NCI-H1417 (cell line): ENCODE results near the gene DDR2.
"Not testable (repeated sequence)": the region's sequence is repeated elsewhere in the genome, so short reads cannot be mapped to it uniquely, and the experiment has no call there.

Experiments used
- DNase-seq, 3 experiments: peaks; one replicate each; lab custom pipeline; 2025; lab: John Stamatoyannopoulos, UW

Gene DDR2

DNA sequence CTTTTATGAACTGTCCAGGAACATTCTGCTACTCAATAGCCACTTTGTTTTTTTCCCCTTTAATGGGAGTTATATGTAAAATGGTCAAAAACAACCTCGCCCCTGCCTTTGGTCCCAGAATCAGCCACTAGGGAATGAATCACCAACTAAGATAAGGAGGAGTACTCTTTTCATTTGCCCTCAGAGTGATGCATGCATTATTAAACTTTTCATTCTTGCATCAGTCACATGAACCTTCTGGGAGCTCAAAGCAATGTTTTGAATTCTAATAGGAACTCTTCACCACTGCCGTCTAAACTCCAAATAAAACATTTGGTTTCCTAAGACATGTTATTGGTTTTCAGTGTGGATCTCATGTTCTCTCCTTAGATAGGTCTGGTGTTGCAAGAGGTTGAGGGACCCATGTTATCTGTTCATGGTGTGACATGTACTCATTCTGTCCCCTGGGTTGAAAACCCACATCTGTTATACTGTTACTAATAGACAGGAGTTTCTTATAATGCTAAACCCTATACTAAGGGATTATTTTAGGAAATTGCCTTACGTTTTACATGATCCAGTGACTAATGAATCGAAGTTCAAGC is 140.4 kb downstream of the DDR2 start:
- no peak for DNase-seq

DNA sequence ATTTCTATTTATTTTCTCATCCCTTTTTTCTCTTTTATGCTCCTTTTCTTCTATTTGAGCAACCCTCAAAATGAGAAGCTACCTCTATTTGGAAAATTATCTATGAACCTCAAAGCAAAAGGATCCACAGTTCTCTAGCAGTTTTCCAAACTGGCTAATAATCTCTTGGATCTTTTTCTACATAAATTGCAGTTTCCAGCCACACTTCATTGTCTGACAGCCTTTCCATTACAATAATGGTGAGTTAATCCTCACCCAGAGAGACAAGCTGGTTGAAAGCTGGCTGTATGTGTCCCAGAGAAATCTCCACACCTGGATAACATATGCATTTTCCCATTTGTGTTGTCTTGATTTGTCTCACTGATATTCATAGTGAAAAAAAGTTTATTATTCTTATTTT is 141.7 kb downstream of the DDR2 start:
- no peak for DNase-seq

DNA sequence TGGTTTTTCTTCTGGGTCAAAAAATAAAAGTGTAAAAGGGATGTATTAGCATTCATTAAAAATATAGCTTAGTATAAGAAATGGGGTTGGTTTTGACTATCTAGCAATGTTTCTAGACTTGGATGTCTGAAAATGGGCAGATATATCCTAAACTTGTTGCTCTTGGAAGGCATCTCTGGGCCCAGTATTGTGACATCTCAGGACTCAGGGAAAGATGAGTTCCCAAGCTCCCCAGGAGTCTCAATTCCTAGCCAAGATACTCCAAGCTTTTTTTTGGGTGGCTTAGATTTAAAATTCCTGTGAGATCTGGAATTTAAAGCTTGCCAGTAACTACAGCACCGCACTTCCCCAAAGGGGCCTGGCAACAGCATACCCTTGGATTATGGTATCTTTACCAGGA is 146.8 kb downstream of the DDR2 start:
- DNase-seq: no peak

DNA sequence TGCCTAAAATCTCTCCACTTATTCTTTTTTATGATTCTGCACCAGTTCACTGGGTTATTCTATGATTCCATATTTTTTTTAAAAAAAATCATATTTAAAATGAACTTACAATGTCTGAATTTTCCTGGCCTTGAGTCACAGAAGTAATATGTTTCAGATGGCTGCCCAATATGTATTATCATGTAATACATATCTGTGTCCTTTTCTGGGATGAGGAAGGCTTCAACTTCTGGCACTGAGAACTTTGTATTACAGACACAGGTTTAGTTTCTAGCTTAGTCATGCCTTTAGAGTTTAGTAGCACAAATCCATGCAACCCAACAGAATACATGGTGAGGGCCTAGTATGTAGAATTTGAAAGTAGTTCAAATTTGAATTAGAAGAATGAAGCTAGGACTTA is 150.4 kb downstream of the DDR2 start:
- DNase-seq: no peak

DNA sequence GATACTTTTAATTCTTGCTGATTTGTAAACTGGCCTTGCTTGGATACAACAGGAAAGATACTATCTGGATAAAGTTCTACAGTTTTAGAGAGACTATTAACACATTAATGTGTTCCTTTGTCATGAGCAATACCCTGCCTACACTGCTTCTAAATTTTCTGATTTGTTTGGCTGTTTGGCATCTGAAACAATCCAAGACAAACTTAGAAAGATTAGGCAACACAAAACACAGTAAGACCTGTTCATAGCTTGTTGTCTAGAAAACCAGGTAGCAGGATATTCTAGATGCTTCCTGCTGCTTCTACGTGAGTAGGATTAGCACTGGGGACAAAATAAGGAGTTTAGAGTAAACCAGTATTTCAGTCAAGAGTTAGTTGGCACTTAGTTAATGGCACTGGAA is 152.7 kb downstream of the DDR2 start:
- peak in 1 of 3 experiments; percentile 28 for DNase-seq

DNA sequence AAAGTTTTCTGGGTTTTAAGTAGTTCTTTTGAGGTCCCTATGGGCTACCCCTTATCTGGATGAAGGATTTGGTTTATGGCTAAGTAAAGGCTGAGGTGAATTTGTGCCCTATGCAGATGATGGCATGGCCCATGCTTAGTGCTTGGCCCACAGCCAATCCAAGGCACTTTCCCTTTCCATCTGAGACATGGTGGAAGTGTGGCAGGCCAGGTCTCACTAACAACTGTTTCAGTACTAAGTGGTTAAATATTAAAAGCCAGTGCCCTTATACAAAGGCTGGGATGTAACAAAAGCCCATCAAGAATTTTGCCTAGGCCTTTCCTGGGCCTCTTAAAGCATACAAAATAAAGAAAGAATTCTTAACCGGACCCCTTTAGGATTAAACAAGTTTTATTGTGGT is 156.5 kb downstream of the DDR2 start:
- not testable (repeated sequence) for DNase-seq

DNA sequence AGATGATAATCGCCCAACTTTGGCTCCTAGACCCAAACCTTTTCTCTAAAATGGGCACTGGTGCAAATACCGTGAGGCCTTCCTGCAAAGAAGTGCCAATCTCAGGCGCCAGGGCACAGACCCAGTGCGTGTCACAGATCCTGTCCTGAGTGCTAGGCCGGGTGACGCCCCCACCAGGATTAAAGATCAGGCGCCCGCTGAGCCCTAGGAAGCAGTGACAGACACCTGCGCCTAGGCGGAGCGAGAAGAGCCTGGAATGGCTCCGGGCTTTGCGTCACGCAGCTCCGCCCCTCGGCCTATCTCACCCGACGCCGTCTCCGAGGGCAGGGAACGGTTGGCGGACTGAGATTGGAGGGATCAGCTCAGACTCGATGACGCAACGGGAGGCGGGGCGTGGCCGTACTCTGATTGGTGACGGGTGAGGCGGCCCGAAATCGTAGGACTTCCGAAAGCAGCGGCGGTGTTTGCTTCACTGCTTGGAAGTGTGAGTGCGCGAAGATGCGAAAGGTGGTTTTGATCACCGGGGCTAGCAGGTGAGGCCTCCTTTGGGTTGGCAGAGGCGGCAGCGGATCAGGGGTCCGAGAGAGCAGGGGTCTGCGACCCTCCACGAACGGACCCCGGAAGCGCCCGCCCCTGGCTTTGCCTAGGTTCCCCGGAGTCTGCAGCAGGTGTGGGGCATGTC is 158.2 kb downstream of the DDR2 start, which contains the start of gene HSD17B7:
HSD17B7 (plus strand) TSS at position 400 of the 682 bp plus-strand sequence; CDS start at position 499, 99 bp downstream.
- DNase-seq: peak; percentile 86 to 92 (median 88)

DNA sequence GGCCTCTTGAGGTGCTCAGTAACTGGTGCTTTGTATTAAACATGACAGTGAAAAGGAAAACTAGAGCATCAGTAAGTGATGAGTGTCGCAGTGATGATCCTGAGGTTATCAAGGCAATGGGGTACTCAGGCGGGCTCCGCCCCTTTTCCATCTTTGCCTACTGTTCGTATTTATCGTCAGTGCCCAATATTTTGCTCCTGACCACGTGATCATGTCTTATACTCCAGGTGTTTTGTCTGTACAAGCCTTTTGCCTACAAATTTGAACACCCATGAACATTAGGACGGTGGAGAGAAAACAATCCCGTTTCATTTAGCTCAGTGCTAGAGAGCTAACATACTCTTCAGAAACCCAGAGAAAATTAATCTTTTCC is 158.7 kb downstream of the DDR2 start:
- DNase-seq: peak; percentile 37 to 64 (median 63)

DNA sequence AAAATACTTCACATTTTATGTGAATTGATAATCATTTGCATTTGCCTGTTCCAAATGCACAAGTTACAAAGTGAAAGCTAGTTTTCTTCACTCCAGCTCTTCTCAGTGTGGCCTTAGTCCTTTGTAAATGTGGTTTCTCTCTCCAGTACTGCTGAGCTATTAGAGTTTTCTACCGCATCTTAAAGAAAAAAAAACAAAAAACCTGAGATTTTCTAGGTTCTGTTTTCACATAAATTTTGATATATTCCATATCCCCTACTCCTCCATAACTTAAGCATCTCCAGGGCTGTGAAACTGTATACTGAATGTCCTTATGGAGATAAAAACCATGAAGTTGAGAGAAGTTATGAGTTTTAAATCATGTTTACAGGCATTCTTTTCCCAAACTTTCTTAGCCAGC is 162.0 kb downstream of the DDR2 start:
- DNase-seq: not testable (repeated sequence)

DNA sequence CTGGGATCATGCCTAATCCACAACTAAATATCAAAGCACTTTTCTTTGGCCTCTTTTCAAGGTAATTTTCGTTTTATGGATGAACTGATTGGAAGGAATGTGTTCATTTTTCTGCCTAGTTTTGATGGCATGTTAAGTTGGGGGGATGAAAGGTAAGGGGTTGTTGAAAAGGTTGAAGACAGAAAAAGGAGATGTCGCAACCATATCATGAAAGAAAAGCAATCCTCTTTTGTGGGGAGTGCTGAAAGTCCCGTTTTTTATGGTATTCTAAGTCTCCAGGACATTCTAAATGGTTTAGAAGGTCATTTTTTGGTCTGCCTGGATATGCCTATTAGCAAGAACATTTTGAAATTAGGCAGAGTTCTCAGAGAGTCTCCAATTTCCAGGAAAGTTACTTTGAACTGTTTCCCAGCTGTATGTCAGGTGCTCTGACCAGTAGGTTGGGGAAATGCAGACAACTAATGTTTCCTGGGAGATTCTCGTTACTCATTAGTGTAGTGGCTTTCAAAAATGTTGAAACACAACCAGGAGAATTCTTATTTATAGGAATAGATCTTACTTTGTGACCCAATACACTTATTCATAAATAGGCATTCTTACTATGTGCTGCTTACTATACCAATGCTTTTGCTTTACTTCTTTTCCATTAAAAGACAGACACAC is 164.5 kb downstream of the DDR2 start:
- DNase-seq: not testable (repeated sequence)

DNA sequence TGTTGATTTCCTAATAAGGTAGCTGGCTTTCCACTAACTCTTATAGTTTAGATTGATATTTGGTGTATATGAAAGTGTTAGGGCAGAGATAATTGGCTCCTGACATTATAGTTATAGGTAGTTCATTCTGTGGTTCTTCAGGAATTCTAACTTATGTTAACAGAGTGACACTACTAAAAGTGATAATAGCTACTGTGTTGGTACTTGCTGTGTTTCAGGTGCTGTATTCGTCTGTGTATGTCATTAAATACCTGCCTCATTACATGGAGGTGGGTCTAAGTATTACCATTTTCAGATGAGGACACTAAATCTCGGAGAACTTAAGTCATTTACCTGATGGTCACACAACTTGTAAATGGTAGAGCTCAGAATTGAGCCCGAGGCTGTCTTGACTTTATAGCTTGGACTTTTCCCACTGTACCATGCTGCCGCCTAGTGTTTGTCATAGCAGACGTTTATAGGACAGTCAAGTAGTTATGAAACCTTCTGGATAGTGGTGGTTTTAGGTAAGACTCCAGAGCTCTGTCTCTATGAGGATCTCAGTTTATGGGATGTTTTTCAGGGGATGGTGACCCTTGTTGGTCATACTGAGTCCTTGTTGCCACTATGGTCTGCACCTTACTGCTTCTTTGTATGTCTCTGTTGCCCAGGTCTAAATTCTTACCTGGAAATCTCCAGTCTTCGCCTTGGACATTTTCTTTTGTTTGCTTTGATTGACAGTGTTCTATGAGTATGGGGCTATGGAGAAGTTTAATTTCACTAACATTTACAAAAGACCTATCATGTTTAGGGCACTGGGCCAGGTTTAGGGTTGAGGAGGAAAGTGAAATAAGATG is 167.9 kb downstream of the DDR2 start:
- peak; percentile 14 to 76 (median 74) for DNase-seq

DNA sequence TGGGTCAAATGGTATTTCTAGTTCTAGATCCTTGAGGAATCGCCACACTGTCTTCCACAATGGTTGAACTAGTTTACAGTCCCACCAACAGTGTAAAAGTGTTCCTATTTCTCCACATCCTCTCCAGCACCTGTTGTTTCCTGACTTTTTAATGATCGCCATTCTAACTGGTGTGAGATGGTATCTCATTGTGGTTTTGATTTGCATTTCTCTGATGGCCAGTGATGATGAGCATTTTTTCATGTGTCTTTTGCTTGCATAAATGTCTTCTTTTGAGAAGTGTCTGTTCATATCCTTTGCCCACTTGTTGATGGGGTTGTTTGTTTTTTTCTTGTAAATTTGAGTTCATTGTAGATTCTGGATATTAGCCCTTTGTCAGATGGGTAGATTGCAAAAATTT is 175.2 kb downstream of the DDR2 start:
- DNase-seq: not testable (repeated sequence)

DNA sequence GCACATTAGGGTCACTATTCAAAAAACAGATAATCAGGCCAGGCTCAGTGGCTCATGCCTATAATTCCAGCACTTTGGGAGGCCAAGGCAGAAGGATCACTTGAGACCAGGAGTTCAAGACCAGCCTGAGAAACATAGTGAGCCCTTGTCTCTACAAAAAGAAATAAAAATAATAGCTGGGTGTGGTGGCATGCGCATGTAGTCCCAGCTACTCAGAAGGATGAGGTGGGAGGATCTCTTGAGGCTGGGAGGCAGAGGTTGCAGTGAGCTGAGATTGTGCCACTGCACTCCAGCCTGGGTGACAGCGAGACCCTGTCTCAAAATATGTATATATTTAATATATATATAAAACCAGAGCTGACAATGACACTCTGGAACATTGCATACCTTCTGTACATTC is 180.1 kb downstream of the DDR2 start:
- DNase-seq: not testable (repeated sequence)

DNA sequence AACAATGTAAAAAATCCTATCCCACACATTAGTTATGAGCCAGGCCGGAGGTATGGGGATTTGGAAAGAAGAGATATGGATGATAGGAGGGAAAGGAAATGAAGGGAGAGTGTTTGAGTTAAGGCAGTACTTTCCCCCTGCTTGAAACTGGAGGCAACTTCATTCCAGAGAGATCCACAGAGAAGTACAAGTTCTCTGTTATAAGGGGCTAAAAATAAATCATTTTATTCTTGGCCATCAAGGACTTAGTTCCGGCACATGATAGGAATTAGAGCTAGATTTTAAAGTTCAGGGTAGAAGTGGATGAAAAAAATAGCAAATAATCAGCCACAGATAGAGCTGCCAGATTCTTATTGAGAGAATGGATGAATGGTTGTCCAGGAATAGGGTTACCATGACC is 185.9 kb downstream of the DDR2 start:
- not testable (repeated sequence) for DNase-seq

DNA sequence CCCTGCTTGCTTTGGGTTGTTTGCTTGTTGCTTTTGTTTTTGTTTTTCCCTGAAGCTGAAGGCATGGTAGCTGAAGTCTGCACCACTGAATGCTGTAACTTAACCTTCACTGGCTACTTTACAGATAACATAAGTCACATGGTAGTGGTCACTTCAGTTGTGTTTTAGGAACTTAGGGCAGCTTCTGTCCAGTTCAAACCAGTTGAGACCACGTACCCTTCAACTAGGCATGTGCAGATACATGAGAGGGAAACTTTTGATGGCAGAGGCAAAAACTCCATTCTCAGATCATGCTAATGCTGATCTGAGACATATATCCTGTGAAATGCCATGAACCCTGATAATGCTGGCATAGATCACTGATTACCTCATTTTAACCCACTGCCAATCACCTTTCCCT is 186.4 kb downstream of the DDR2 start:
- DNase-seq: not testable (repeated sequence)

DNA sequence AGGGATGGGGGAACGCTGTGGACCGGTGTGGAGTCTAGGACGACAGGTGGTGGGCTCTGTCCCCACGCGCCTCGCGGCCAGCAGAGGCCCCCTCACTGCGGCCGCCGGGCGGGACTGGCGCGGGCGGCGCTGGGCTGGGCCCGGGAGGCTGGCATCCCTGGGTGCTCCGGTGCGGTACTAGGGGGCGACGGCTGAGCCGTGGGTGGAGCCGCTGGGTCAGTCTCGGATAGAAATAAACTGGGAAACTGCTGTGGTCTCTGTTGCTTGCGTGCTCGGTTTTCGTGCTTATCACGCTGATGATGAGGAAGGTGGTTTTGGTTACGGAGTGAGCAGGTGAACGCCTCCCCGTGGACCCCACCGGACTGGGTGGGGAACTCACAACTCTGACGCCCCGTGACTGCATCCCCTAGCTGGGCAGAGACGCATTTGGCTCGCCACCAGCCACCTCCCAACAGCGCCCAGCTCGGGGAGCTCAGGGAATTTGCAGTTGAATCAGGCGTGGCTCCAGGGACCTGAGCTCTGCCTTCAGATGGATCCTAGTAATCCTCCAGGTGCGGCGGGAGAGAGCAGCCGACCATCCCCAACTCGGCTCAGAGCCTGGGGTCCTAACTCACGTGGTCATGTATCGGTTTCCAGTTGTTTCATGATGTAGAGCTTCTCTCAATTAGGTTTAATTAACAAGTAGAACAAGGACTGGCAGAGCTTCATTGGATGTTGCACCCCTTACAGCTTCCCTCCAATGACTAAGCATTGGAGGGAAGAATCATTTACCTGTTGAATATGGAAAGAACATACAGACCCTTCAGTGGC is 190.3 kb downstream of the DDR2 start:
- peak; percentile 42 to 81 (median 72) for DNase-seq

DNA sequence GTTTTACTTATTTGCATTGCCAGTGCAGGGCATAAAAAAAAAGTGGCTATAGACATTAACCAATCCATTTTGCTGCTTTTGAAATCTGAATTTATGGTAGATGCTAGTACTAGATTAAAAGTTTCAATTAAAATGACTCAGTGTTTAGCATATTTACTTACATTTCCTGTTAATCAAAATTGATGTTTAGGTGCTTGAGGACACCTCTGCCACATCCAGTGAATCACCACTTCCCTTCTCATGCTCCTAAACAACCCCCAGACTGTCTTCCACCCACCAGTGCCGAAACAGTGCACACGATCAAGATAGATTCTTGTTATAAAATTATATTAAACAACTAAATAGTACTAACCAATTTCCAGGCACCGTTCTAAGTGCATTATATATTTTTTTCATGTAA is 191.0 kb downstream of the DDR2 start:
- no peak for DNase-seq

DNA sequence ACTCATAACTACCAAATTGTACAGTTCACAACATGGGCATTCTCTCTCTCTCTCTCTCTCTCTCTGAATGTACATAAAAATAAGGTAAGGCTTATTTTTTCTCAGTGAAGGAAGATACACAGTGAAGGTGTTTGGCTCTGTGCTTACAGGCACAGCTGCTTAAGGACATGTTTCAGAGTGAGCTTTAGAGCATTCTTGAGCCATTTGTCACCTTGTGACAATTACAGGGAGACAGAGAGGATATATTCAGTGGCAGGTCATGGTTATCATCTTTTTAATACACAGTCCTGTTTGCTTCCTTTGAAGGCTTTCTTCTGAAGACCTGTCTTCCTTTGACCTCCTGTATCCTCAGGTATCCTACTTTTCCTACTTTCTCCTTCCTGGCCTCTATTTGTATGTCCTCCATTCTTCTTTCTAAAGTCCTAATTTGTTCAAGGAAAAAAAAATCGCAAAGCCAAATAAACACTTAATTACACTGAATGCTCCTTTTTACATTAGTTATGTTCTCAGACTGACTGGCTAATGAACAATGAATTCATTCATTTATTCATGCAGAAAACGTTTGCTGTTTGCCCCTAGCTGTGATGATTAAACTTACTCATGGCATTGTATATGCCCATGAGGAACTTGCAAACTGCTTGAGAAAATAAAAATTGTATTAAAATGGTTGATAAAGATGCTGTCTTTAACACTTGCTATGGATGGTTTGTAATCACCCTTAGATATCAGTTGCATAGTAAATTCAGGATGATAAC is 191.7 kb downstream of the DDR2 start:
- DNase-seq: no peak

DNA sequence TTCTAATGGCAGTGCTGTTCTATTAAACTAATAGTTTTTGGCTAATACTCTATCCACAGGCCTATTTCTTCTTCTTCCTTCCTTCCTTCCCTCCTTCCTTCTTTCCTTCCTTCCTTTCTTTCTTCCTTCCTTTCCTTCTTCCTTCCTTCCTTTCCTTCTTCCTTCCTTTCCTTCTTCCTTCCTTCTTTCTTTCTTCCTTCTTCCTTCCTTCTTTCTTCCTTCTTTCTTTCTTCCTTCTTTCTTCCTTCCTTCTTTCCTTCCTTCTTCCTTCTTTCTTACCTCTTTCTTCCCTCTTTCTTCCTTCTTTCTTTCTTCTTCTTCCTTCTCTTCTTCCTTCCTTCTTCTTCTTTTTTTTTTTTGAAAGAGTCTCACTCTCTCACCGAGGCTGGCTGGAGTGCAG is 197.0 kb downstream of the DDR2 start:
- no peak for DNase-seq

DNA sequence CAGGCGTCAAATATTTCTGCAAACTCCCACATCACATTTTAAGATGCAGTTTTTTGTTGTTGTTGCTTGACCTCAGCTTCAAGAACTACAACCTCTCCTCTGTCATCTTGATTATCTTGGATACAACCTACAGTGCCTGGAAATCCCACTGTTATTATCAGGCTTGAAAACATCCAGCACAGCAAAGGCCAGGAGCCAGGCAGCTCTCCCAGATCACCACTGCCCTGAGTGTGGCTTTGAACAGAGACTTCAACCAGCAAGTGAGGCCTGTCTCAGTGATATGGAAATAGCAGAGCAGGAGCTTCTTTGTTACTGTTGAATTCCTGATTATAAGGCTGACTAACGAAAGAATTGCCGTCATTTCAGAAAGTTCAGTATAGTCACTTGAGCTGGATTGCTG is 200.2 kb downstream of the DDR2 start:
- DNase-seq: no peak
